GM19351 (cell line): ENCODE measurements around the gene PFDN2.

Experiments
- ATAC-seq: cut with Tn5 transposase; IDR thresholded peaks from one replicate; pipeline ENCODE4 v1.9.1; 2021; ENCODE audit warnings: mild to moderate bottlenecking, moderate library complexity; ENCODE audit not compliant: unreplicated experiment

The PFDN2 gene, protein sequence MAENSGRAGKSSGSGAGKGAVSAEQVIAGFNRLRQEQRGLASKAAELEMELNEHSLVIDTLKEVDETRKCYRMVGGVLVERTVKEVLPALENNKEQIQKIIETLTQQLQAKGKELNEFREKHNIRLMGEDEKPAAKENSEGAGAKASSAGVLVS

GRCh38 chr1:161117759-161118581 lies at the start of gene PFDN2, which contains the start of gene NIT1:
PFDN2 (minus strand) TSS chr1:161118037; CDS start chr1:161118026, 11 bp downstream.
NIT1 (plus strand) TSS chr1:161118105; CDS start chr1:161118177, 72 bp downstream.
- ATAC-seq, result peak; percentile 79

DNA sequence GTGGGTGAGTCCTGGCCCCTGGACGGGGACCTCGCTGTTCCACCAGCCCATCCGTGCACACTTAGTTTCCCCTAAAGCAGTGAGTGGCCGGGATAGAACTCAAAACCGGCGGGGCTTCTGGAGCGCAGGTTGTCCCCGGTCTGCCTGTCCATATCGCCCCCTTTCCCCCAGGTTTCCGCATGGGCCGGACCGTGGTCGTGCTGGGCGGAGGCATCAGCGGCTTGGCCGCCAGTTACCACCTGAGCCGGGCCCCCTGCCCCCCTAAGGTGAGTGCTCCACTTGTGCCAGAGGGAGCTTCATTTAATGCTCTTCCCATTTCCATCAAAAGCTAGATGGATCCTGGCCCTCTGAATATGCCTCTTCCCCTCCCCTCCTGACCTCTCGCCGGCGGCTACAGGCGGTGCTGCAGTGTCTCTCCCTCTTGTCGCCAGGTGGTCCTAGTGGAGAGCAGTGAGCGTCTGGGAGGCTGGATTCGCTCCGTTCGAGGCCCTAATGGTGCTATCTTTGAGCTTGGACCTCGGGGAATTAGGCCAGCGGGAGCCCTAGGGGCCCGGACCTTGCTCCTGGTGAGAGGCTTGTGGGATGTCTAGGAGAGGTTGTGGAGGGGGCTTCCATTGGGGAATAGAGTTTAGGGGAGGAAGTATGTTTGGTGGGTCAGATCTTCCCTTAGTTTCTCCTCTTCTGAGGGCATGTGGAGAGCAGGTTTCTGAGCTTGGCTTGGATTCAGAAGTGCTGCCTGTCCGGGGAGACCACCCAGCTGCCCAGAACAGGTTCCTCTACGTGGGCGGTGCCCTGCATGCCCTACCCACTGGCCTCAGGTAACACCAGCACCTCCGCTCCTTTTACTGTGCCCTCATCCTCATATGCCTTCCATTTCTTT lies 49.1 kb upstream of the PFDN2 start:
- no peak for ATAC-seq

DNA sequence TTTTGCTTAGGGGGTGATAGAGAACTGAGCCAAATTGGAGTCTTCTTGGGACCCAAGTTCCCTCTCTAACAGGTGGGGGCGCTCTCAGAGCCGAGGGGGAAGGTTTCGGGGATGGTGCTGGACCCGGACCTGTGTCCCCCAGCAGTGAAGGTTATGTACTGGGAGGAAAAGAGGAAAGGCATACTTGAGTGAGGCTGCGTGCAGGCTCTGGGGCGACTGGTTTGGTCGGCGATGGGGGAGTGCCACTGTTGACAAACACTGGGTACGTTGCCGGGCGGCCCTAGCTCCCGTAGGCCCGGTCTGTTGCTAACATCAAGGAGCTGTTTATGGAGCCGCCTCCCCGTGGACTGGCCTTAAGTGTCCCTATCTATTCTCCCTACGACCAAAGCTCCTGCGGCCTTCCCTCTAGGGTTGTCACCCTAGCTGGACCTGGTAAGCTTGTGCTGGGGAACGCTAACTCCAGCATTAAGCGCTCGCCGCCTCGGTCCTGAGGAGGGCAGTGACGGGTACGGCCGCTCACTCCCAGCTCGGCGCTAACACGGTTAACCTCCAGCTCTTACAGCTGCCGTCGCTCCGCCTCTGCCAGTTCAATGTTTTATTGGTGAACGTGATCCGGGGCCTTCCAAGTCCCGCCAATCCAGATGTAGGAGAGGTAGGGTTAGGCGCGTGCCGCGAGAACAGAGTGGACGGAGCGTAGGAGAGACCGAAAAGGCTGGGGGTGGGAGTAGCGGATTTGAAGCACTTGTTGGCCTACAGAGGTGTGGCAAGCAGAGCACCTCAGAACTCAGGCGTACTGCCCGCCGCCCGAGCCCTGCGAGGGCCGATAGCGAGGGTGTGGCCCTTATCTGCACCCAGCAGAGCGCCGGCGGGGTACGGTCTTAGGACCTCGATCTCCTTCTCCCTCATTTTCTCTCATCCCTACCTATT lies 48.2 kb upstream of the PFDN2 start, which contains the start of gene PPOX:
PPOX (plus strand) TSS at position 685 of the 927 bp plus-strand sequence. CDS start 422 bp downstream, outside the sequence.
- ATAC-seq, result peak; percentile 92

- ATAC-seq, result no peak
Observed at GRCh38 chr1:161164901-161165610, 47.2 kb upstream of the PFDN2 start.

DNA sequence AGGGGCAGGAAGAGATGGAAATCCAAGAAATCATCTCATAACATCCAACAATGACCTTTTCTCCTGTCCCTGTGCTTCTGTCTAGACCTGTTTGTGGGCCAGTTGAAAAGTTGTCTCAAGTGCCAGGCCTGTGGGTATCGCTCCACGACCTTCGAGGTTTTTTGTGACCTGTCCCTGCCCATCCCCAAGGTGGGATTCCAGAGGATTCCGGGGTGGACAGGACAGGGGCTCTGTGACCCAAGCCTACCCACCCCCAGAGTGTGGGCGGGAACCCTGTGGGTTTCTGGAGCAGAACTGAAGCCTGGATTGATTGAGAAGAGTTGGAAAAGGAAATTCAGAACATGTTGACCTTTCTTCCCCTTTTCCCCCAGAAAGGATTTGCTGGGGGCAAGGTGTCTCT lies 46.0 kb upstream of the PFDN2 start:
- no peak for ATAC-seq

GRCh38 chr1:161162806-161163205 lies 45.0 kb upstream of the PFDN2 start:
- no peak for ATAC-seq

DNA sequence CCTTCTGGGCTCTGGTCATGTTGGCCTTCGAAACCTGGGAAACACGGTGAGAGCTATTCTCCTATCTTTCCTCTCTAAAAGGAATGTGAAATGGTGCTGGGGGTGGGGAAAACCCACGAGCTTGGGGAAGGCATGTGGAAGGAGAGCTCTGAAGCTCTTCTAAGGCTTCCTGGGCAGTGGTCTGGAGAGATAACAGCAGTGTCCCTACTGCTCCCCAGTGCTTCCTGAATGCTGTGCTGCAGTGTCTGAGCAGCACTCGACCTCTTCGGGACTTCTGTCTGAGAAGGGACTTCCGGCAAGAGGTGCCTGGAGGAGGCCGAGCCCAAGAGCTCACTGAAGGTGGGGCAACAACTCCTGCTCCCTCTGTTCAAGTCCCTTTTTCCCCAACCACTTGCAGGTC lies 44.2 kb upstream of the PFDN2 start:
- ATAC-seq, result no peak

DNA sequence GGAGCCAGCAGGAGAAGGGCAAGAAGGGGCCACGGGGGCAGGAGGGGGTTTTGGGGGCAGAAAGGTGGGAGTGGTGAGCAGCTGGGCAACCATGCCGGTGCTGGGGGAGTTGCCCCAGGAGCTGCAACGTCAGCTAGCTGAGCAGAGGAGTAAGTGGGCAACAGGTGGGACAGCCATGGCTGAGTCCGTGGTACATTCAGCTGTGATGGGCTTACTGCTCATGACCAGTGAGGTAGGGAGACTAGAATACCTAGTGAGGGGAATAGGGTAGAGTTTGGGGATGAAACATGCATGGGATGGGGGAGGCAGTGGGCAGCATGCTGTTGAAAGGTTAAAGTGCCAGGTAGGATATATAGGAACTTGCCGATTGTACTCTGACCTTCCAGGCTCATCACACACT lies 43.8 kb upstream of the PFDN2 start:
- ATAC-seq, result no peak

GRCh38 chr1:161160671-161161145 lies 42.9 kb upstream of the PFDN2 start:
- no peak for ATAC-seq

DNA sequence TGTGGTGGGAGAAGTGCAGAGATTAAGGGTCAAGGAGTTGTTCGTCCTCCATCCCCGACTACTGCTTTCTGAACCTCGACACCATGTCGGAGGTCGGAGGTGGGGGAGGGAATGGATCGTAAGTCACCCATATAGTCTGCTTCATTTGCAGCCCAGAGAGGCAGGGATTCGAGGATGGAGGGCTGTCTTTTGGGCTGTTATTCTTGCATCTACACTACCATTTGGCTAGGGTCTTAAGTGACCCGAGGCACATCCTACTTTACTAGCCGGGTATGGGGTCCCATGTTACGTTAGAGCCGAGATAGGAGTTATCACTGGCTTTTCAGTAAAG lies 42.0 kb upstream of the PFDN2 start:
- no peak for ATAC-seq

GRCh38 chr1:161159087-161159912 lies 41.5 kb upstream of the PFDN2 start, which contains the start of gene USP21:
USP21 (plus strand) TSS chr1:161159500; CDS start chr1:161160641, 1,141 bp downstream.
- ATAC-seq, result peak; percentile 89

DNA sequence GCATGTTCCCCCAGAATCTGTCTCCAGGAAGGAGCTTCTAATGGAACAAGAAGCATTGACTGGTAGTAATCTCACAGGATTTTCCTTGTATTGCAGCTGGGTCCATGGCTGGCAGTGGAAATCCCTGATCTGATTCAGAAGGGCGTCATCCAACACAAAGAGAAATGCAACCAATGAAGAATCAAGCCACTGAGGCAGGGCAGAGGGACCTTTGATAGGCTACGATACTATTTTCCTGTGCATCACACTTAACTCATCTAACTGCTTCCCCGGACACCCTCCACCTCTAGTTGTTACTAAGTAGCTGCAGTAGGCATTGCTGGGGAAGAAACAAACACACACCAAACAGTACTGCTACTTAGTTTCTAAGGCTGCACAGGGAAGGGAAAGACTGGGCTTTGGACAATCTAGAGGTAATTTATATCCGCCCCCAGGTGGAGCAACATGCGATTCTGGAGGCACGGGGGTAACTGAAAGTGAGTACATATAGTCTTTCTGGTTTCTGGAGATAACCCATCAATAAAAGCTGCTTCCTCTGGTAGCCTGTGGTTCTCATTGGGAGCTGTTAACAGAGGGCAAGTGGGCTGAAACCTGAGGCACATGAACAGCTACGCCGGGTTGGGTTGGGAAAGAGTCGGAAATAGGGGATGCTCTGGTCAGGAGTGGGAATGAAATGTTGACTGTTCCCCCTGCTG lies 40.6 kb upstream of the PFDN2 start:
- ATAC-seq, result no peak

DNA sequence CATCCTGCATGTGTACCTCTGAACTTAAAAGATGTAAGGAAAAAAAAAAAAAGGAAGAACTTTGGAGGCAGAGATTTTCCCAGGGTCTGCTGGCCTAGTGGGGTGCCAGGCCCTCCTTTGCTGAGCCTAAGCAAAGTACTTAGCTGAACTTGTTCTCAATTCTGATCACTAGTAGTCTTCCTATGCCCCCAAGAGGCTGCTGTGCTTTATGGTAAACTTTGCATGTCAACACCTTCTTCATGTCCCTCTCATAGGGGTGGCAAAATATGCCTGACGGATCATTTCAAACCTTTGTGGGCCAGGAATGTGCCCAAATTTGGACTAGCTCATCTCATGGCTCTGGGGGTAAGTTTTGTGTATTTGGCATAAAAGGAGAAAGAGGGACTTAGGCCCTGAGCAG lies 40.0 kb upstream of the PFDN2 start:
- no peak for ATAC-seq

- peak; percentile 93 for ATAC-seq
Observed at GRCh38 chr1:161153682-161154337, 36.0 kb upstream of the PFDN2 start, which contains the start of gene UFC1. UFC1 (plus strand) TSS chr1:161153978; CDS start chr1:161153998, 20 bp downstream.

DNA sequence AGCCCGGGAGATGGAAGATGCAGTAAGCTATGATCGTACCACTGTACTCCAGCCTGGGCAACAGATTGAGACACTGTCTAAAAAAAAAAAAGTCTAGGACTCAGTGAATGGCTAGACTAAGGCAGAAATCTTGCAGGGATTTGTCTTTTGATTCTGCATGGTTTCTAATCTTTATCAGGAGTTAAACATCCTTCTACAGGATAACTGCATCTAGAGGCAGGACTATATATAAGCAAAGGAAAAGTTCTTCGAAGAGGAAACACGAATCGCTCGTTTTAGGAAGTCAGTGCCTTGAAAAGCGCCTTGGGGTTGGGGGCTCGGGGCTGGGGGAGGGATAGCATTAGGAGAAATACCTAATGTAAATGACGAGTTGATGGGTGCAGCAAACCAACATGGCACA lies 35.3 kb upstream of the PFDN2 start:
- no peak for ATAC-seq

- ATAC-seq, result no peak
Observed at GRCh38 chr1:161145832-161146231, 28.0 kb upstream of the PFDN2 start.

DNA sequence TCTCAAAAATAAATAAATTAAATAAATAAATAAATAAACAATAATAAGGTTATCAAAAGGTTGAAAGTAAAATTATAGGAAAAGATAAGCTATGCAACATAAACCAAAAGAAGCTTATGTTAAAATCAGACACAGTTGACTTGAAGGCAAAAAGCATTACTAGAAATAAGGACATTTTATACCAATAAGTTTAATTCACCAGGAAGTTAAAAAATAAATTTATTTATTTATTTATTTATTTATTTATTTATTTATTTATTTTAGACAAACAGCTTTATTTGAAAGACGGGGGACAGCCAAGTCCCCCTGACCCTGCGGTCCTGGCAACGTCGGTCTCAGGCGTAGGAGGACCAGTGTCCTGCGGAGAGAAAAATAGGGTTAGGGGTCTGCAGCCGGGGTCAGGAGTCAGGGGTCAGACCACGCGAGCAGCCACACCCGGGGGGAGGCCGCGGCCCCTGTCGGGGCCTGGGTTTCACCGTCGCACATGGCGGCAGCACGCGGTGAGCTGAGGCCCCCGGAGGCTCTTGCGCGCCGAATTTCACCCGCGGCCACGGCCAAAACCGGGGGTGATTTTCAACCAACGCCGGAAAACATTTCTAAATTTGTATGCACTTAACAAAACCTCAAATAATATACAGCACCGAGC lies 23.0 kb upstream of the PFDN2 start:
- no peak for ATAC-seq
